Epithelial cell of esophagus (primary cell): Measurements from ENCODE around the gene STARD3NL.
A peak's percentile ranks its signal among the peaks of the same experiment; 100 is the strongest.

Experiments used
- DNase-seq: peaks from one replicate; pipeline ENCODE4 v3.0.0; 2010; ENCODE audit warnings: low read depth
- H3K4me3 ChIP-seq: 2 replicates; pipeline ENCODE4 v1.5.1; 2011; ENCODE audit warnings: mild to moderate bottlenecking, low read length, control low read depth
- CTCF ChIP-seq: IDR thresholded peaks from 2 replicates; pipeline ENCODE4 v1.5.1; 2011; ENCODE audit warnings: low read depth, mild to moderate bottlenecking, low read length, control low read depth, inconsistent platforms; ENCODE audit not compliant: insufficient read depth; ENCODE audit errors: missing control alignments

Gene STARD3NL

GRCh38 chr7:38206071-38206470 lies 28.0 kb downstream of the STARD3NL start:
- TF ChIP-seq CTCF, result no peak
- DNase-seq, result no peak
- no peak overlapping the region for H3K4me3 ChIP-seq

GRCh38 chr7:38207843-38208242 lies 29.8 kb downstream of the STARD3NL start:
- TF ChIP-seq CTCF, result no peak
- no peak for DNase-seq
- H3K4me3 ChIP-seq, result no peak overlapping the region

- TF ChIP-seq CTCF, result no peak
- no peak overlapping the region for H3K4me3 ChIP-seq
- no peak for DNase-seq
These were observed 33.4 kb downstream of the STARD3NL start for GRCh38 chr7:38211486-38211885.

GRCh38 chr7:38211940-38212339 lies 33.9 kb downstream of the STARD3NL start:
- TF ChIP-seq CTCF, result no peak
- no peak overlapping the region for H3K4me3 ChIP-seq
- DNase-seq, result no peak

GRCh38 chr7:38215115-38215514 lies 37.1 kb downstream of the STARD3NL start:
- DNase-seq, result no peak
- no peak for TF ChIP-seq CTCF
- no peak overlapping the region for H3K4me3 ChIP-seq

GRCh38 chr7:38215735-38216670 lies 38.0 kb downstream of the STARD3NL start:
- no peak overlapping the region for H3K4me3 ChIP-seq
- TF ChIP-seq CTCF, result peak; percentile 91
- DNase-seq, result peak; percentile 73

GRCh38 chr7:38217672-38218071 lies 39.6 kb downstream of the STARD3NL start:
- peak; percentile 58 for DNase-seq
- H3K4me3 ChIP-seq, result no peak overlapping the region
- no peak for TF ChIP-seq CTCF
